NCI-H2196 (cell line): ENCODE data around the gene MYO9B.

Source experiments
- DNase-seq: peaks from one replicate; lab custom pipeline; 2025; ENCODE audit not compliant: unreplicated experiment; lab: John Stamatoyannopoulos, UW

The MYO9B gene

GRCh38 chr19:17259118-17259780 is 183.7 kb downstream of the MYO9B start:
- peak; percentile 20 for DNase-seq

DNA sequence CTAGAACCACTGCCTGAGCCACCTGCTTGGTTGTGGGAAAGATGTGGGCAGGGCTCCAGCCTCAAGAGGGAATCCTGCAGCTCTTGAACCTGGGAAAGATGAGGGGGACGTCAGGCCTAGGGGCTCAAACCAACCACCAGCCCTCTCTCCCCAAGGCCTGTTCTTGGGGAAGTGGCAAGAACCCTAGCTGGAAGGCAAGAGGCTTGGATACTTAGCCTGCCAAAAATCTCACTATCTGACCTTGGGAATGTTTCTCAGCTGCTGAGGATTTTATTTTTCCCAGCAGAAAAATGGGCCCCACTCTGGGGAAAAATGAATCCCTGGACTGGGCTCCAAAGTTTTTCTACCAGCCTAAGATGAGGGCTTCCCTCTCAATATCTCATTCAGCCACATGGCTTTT is 184.4 kb downstream of the MYO9B start:
- no peak for DNase-seq

- peak; percentile 88 for DNase-seq
These were observed 185.3 kb downstream of the MYO9B start for GRCh38 chr19:17260842-17261325.

- DNase-seq, result no peak
These were observed 187.0 kb downstream of the MYO9B start for GRCh38 chr19:17262557-17262956.
